ENCODE data around the gene FAM171A1. TPM values are rescaled to one million over a fixed set of nuclear protein-coding genes. Genes with fewer than 3 reads are reported as not detected.
A peak's percentile ranks its signal among the peaks of the same experiment; 100 is the strongest.

Gene FAM171A1
- total and polyA plus RNA-seq, 2 of the 13 experiments (the other 11 are each of a cell fraction or from before 2014, with no cell fraction given): 21.5 to 34.7 TPM

- TF ChIP-seq HMGXB3 (CRISPR knock-in tag; IDR thresholded peaks at IDR 0.05; ENCODE audit: borderline replicate concordance) (peak; percentile 40; the same call in 1 of the 2 replicates), GMEB1 (CRISPR knock-in tag; IDR thresholded peaks at IDR 0.05; ENCODE audit: borderline replicate concordance) (peak; percentile 48; the same call in 1 of the 2 replicates), ARID2 (CRISPR knock-in tag; IDR thresholded peaks at IDR 0.05; ENCODE audit: borderline replicate concordance) (no peak), IRF2 (CRISPR knock-in tag; IDR thresholded peaks at IDR 0.05) (peak; percentile 84; the same call in 1 of the 2 replicates), ZSCAN21 (CRISPR knock-in tag; IDR thresholded peaks at IDR 0.05; ENCODE audit: borderline replicate concordance) (peak; percentile 77; the same call in 1 of the 2 replicates), ZNF788 (CRISPR knock-in tag; IDR thresholded peaks at IDR 0.05; ENCODE audit: borderline replicate concordance) (peak; percentile 73; the same call in 1 of the 2 replicates), GPBP1L1 (CRISPR knock-in tag; IDR thresholded peaks at IDR 0.05) (no peak), MEIS2 (CRISPR knock-in tag; IDR thresholded peaks at IDR 0.05) (peak; percentile 89), NCOR1 (IDR thresholded peaks at IDR 0.05; ENCODE audit: borderline replicate concordance, low read length) (peak; percentile 91; the same call in 1 of the 2 replicates), KMT2A (CRISPR knock-in tag; IDR thresholded peaks at IDR 0.05) (peak; percentile 65; the same call in 1 of the 2 replicates), STAT6 (CRISPR knock-in tag; IDR thresholded peaks at IDR 0.05; ENCODE audit: borderline replicate concordance) (peak; percentile 42; the same call in 1 of the 2 replicates), ZNF280D (CRISPR knock-in tag; IDR thresholded peaks at IDR 0.05) (peak; percentile 83), ZNF275 (CRISPR knock-in tag; IDR thresholded peaks at IDR 0.05; ENCODE audit: borderline replicate concordance) (0 out of 2 replicates have a peak, but pooled peaks have one; percentile 29)
These were observed 26.2 kb downstream of the FAM171A1 start (continued) for GRCh38 chr10:15344876-15345285.
